Choroid plexus epithelial cell (primary cell): ENCODE results near the gene REL.

Source experiments
- DNase-seq: peaks from one replicate; pipeline ENCODE4 v3.0.0-alpha.2; 2010; ENCODE audit warnings: low read depth
- H3K4me3 ChIP-seq: 2 replicates; pipeline ENCODE4 v1.5.1; 2011; ENCODE audit warnings: low read depth, mild to moderate bottlenecking, control low read depth, low read length, moderate library complexity
- CTCF ChIP-seq: conservative IDR thresholded peaks from 2 replicates; pipeline ENCODE4 v1.5.1; 2011; ENCODE audit warnings: low read depth, mild to moderate bottlenecking, control low read depth, inconsistent platforms, low read length, moderate library complexity

Gene REL

GRCh38 chr2:60839126-60839813, 42.1 kb upstream of the REL start:
- H3K4me3 ChIP-seq: no peak overlapping the region
- no peak for DNase-seq
- TF ChIP-seq CTCF: no peak

GRCh38 chr2:60840880-60841279, 40.5 kb upstream of the REL start:
- TF ChIP-seq CTCF: no peak
- no peak overlapping the region for H3K4me3 ChIP-seq
- no peak for DNase-seq

DNA sequence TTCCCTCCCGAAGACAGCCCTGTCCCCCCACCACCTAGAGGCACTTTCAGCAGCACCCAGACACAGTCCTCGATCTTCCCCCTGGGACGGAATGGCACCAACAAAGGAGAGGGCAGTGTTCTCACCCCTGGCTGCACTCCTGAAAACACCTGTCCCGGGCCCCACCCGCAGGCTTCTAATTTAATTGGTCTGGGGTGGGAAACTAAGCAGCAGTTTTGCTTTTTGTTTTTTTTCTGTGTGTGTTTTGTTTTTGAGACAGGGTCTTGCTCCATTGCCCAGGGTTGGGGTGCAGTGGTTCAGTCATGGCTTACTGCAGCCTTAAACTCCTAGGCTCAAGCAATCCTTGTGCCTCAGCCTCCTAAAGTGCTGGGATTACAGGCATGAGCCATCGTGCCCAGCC, 38.4 kb upstream of the REL start:
- no peak overlapping the region for H3K4me3 ChIP-seq
- no peak for TF ChIP-seq CTCF
- DNase-seq: no peak

DNA sequence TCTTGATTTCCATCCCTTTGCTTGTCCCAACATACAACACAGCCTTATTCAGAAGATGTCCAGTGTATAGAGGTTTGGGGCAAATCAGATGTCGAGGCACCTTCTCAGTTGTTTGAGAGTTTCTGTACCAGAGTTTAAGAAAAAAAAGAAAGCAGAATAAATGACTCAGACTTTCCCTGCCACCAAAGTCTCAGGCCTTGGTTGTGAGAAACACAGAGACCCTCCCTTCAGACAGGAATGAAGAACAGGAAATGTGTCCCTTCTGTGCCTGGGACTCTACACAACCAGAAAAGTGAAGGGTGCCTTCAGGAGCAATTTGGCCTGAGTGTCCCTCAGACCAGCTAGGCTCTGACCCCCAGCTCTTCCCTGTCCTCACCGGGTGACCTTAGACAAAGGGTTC, 37.3 kb upstream of the REL start:
- TF ChIP-seq CTCF: no peak
- H3K4me3 ChIP-seq: no peak overlapping the region
- DNase-seq: no peak

DNA sequence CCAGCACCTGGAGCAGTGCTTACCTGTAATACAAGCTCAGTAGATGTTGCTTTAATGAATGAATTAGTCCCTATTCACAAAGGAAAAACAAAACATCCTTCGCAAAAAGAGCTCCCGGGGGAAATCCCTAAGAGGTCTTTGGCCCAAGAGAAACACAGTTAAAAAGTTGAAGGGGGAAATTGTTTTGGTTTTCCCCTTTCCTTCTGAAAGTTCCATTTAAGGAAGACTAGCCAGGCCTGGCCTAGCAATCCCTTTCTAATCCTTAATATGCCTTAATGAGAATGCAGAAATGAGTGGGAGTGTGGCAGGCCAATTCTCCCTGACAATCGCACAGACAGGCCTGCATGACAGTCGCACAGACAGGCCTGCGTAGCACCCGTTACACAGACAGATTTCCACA, 33.5 kb upstream of the REL start:
- no peak for TF ChIP-seq CTCF
- no peak overlapping the region for H3K4me3 ChIP-seq
- no peak for DNase-seq

DNA sequence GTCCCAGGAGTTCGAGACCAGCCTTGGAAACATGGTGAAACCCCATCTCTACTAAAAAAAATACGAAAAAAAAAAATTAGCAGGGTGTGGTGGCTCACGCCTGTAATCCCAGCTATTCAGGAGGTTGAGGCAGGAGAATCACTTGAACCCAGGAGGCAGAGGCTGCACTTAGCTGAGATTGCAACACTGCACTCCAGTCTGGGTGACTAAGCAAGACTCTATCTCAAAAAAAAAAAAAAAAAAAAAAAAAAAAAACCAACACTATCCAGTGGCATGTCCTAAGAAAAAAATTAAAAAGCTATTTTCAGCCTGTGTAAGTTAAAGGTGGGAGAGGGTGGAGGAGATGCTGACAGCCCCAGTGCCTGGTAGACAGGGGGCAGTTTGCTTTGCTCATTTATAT, 32.2 kb upstream of the REL start:
- peak; percentile 46 for DNase-seq

More for the DNA sequence above, 32.2 kb upstream of the REL start:
- no peak for TF ChIP-seq CTCF
- H3K4me3 ChIP-seq: no peak overlapping the region
